ENCODE results near the gene SPECC1. TPM values are rescaled to one million over a fixed set of nuclear protein-coding genes. Genes with fewer than 3 reads are reported as not detected.

SPECC1 gene
- polyA plus RNA-seq, 1 of the 3 experiments (the other 2 are of a cell fraction), result 11.2 TPM

DNA sequence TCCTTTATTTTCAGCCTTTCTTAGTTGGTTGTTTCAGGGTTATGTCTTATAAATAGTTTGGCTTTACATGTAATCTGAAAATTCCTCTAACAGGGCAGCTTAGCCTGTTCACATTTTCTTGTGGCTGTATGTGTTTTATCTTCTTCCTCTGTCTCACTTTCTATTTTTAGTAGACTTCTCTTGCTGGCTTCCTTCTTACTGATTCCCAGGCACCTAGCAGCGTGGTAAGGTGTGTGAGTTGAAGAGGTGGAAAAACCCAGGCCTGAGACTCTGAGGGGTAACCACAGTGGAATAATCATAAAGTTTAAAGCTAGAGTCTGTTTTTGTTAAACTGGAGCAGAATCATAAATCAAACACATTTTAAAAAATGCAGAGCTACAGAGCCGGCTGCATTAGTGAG lies 267.3 kb downstream of the SPECC1 start:
- no peaks in the 10 kb centered on the region for H4K20me1 ChIP-seq (ENCODE audit: insufficient read depth)
- no peaks in the 10 kb centered on the region for H3K79me2 ChIP-seq (ENCODE audit: insufficient read depth)
- no peak overlapping the region for H3K4me3 ChIP-seq (ENCODE audit: low read depth in 2 of 2, low read length in 1 of 2)
- ChIA-PET POLR2A (no interaction called here), CTCF (interaction anchor here (1.0 to 1.4 kb wide), 3 partner anchors 44 to 155 kb away, joined by 3 to 5 read pairs (median 3); no protein-coding TSS in a partner anchor)
- no peak for TF ChIP-seq CHD2 (IDR thresholded peaks at IDR 0.05; ENCODE audit: low read length, partially characterized antibody)
- H3K4me2 ChIP-seq, result no peak overlapping the region
- no peaks in the 10 kb centered on the region for H3F3A ChIP-seq (replicated peaks; ENCODE audit: insufficient read depth)
- DNase-seq, result no peak
- peaks cover 0 to 12% of the 10 kb centered on the region in 2 experiments; a peak in 3 of 4 replicates for H3K4me1 ChIP-seq (ENCODE audit: control insufficient read depth in 1 of 2, insufficient read depth in 2 of 2, low read depth in 1 of 2, low read length in 1 of 2)
- no peaks in the 10 kb centered on the region for H3K9me2 ChIP-seq
- no peak overlapping the region for H3K9ac ChIP-seq
- WGBS (ENCODE audit: low lambda C conversion rate), result 82% methylated on average over 2 of the region's 2 CpGs
- H3K36me3 ChIP-seq (replicated peaks in 1 of 2; ENCODE audit: control insufficient read depth in 1 of 2, insufficient read depth in 2 of 2, low read length in 1 of 2), result peaks cover 0 to 10% of the 10 kb centered on the region in 2 experiments
- H3K27ac ChIP-seq (ENCODE audit: low read depth in 2 of 2, low read length in 1 of 2), result peak overlapping the region in 1 of 2 experiments; percentile 39; a peak in 1 of 4 replicates
- H3K27me3 ChIP-seq (ENCODE audit: insufficient read depth), result no peaks in the 10 kb centered on the region
- H3K9me3 ChIP-seq, result no peaks in the 10 kb centered on the region
- no peak overlapping the region for H2AFZ ChIP-seq (ENCODE audit: low read depth)

DNA sequence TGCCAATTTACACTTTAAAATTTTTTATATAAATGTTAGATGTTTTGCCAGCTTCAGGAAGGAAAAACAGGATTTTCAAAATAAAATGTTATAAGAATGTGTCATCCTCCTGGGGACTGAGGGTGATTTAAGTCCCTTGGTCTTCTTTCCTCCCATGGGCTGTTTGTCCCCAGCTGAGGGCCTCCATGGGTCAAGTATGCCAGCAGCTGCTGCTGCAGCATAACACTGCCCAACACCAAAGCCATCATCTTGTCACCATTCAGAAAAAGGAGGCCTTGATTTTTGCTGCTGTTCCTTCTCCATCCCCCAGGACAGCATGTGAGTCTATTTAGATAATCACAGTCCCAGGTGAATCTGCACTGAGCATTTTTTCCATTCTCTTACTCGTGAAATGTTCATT lies 269.6 kb downstream of the SPECC1 start:
- H3F3A ChIP-seq (replicated peaks; ENCODE audit: insufficient read depth), result no peaks in the 10 kb centered on the region
- H3K9me3 ChIP-seq, result no peaks in the 10 kb centered on the region
- H3K4me3 ChIP-seq (ENCODE audit: low read depth in 2 of 2, low read length in 1 of 2), result no peak overlapping the region
- H3K79me2 ChIP-seq (ENCODE audit: insufficient read depth), result no peaks in the 10 kb centered on the region
- H3K9ac ChIP-seq, result no peak overlapping the region
- no peak for DNase-seq
- H3K4me2 ChIP-seq, result no peak overlapping the region
- no peak overlapping the region for H2AFZ ChIP-seq (ENCODE audit: low read depth)
- no peaks in the 10 kb centered on the region for H3K36me3 ChIP-seq (replicated peaks in 1 of 2; ENCODE audit: control insufficient read depth in 1 of 2, insufficient read depth in 2 of 2, low read length in 1 of 2)
- POLR2A ChIA-PET, result no interaction called here
- CTCF ChIA-PET, result no interaction called here
- H3K4me1 ChIP-seq (ENCODE audit: control insufficient read depth in 1 of 2, insufficient read depth in 2 of 2, low read depth in 1 of 2, low read length in 1 of 2), result peaks cover 0 to 21% of the 10 kb centered on the region in 2 experiments; a peak in 3 of 4 replicates
- no peaks in the 10 kb centered on the region for H3K27me3 ChIP-seq (ENCODE audit: insufficient read depth)
- WGBS (ENCODE audit: low lambda C conversion rate), result 90% methylated on average over 1 of the region's 1 CpG
- no peaks in the 10 kb centered on the region for H4K20me1 ChIP-seq (ENCODE audit: insufficient read depth)
- TF ChIP-seq, protein P1, sequence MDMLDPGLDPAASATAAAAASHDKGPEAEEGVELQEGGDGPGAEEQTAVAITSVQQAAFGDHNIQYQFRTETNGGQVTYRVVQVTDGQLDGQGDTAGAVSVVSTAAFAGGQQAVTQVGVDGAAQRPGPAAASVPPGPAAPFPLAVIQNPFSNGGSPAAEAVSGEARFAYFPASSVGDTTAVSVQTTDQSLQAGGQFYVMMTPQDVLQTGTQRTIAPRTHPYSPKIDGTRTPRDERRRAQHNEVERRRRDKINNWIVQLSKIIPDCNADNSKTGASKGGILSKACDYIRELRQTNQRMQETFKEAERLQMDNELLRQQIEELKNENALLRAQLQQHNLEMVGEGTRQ (IDR thresholded peaks at IDR 0.05; ENCODE audit: borderline replicate concordance, low read depth, low read length), result no peak
- TF ChIP-seq EZH2phosphoT487 (IDR thresholded peaks at IDR 0.05; ENCODE audit: borderline replicate concordance, low read depth) (no peak), EP300 (IDR thresholded peaks at IDR 0.05; ENCODE audit: borderline replicate concordance in 1 of 2, low read depth in 1 of 2, low read length in 1 of 2) (no peak), FOXM1 (IDR thresholded peaks at IDR 0.05; ENCODE audit: low read depth) (no peak), TAF1 (IDR thresholded peaks at IDR 0.05; ENCODE audit: borderline replicate concordance, low read depth, low read length) (no peak), GABPA (IDR thresholded peaks at IDR 0.05; ENCODE audit: low read depth) (no peak)
- TF ChIP-seq, protein P2, sequence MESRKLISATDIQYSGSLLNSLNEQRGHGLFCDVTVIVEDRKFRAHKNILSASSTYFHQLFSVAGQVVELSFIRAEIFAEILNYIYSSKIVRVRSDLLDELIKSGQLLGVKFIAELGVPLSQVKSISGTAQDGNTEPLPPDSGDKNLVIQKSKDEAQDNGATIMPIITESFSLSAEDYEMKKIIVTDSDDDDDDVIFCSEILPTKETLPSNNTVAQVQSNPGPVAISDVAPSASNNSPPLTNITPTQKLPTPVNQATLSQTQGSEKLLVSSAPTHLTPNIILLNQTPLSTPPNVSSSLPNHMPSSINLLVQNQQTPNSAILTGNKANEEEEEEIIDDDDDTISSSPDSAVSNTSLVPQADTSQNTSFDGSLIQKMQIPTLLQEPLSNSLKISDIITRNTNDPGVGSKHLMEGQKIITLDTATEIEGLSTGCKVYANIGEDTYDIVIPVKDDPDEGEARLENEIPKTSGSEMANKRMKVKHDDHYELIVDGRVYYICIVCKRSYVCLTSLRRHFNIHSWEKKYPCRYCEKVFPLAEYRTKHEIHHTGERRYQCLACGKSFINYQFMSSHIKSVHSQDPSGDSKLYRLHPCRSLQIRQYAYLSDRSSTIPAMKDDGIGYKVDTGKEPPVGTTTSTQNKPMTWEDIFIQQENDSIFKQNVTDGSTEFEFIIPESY (IDR thresholded peaks at IDR 0.05; ENCODE audit: borderline replicate concordance, low read depth), result no peak
- TF ChIP-seq, protein P3, sequence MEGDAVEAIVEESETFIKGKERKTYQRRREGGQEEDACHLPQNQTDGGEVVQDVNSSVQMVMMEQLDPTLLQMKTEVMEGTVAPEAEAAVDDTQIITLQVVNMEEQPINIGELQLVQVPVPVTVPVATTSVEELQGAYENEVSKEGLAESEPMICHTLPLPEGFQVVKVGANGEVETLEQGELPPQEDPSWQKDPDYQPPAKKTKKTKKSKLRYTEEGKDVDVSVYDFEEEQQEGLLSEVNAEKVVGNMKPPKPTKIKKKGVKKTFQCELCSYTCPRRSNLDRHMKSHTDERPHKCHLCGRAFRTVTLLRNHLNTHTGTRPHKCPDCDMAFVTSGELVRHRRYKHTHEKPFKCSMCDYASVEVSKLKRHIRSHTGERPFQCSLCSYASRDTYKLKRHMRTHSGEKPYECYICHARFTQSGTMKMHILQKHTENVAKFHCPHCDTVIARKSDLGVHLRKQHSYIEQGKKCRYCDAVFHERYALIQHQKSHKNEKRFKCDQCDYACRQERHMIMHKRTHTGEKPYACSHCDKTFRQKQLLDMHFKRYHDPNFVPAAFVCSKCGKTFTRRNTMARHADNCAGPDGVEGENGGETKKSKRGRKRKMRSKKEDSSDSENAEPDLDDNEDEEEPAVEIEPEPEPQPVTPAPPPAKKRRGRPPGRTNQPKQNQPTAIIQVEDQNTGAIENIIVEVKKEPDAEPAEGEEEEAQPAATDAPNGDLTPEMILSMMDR (IDR thresholded peaks at IDR 0.05), result no peak
- H3K27ac ChIP-seq (ENCODE audit: low read depth in 2 of 2, low read length in 1 of 2), result no peak overlapping the region
- no peaks in the 10 kb centered on the region for H3K9me2 ChIP-seq
